Activated naive CD4-positive, alpha-beta T cell (primary cell): Measurements from ENCODE around the gene SLC45A1.

Experiments
- DNase-seq, 4 experiments: peaks; one replicate each; lab custom pipeline; 2025; lab: John Stamatoyannopoulos, UW

Gene SLC45A1

GRCh38 chr1:8335246-8335645 lies 17.3 kb downstream of the SLC45A1 start:
- no peak for DNase-seq

- no peak for DNase-seq
Observed at GRCh38 chr1:8337776-8338525, 20.0 kb downstream of the SLC45A1 start.

GRCh38 chr1:8338526-8339202 lies 20.8 kb downstream of the SLC45A1 start:
- no peak for DNase-seq

GRCh38 chr1:8339203-8339600 lies 21.3 kb downstream of the SLC45A1 start:
- DNase-seq = no peak

GRCh38 chr1:8340448-8340847 lies 22.5 kb downstream of the SLC45A1 start:
- DNase-seq = no peak

GRCh38 chr1:8342325-8342724 lies 24.4 kb downstream of the SLC45A1 start:
- DNase-seq = no peak

GRCh38 chr1:8343044-8343443 lies 25.1 kb downstream of the SLC45A1 start:
- DNase-seq = no peak

- no peak for DNase-seq
Observed at GRCh38 chr1:8343464-8344001, 25.6 kb downstream of the SLC45A1 start.

GRCh38 chr1:8344893-8345507 lies 27.1 kb downstream of the SLC45A1 start:
- no peak for DNase-seq

- DNase-seq = no peak
Observed at GRCh38 chr1:8345621-8346415, 27.9 kb downstream of the SLC45A1 start.

- no peak for DNase-seq
Observed at GRCh38 chr1:8347635-8348034, 29.7 kb downstream of the SLC45A1 start.

- no peak for DNase-seq
Observed at GRCh38 chr1:8348047-8348776, 30.3 kb downstream of the SLC45A1 start.

GRCh38 chr1:8348777-8349472 lies 31.0 kb downstream of the SLC45A1 start:
- peak; percentile 24 to 65 (median 54) for DNase-seq

- DNase-seq = no peak
Observed at GRCh38 chr1:8349473-8349865, 31.6 kb downstream of the SLC45A1 start.

GRCh38 chr1:8349961-8350360 lies 32.0 kb downstream of the SLC45A1 start:
- DNase-seq = no peak

- DNase-seq = no peak
Observed at GRCh38 chr1:8350914-8351684, 33.2 kb downstream of the SLC45A1 start.

- DNase-seq = no peak
Observed at GRCh38 chr1:8351693-8352470, 34.0 kb downstream of the SLC45A1 start.

GRCh38 chr1:8352471-8352845 lies 34.5 kb downstream of the SLC45A1 start:
- DNase-seq = no peak
